GM19351 (cell line): ENCODE results near the gene KLK2.

Experiments used
- ATAC-seq: cut with Tn5 transposase; IDR thresholded peaks from one replicate; pipeline ENCODE4 v1.9.1; 2021; ENCODE audit warnings: mild to moderate bottlenecking, moderate library complexity; ENCODE audit not compliant: unreplicated experiment

Gene KLK2

DNA sequence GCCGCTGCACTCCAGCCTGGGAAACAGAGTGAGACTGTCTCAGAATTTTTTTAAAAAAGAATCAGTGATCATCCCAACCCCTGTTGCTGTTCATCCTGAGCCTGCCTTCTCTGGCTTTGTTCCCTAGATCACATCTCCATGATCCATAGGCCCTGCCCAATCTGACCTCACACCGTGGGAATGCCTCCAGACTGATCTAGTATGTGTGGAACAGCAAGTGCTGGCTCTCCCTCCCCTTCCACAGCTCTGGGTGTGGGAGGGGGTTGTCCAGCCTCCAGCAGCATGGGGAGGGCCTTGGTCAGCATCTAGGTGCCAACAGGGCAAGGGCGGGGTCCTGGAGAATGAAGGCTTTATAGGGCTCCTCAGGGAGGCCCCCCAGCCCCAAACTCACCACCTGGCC lies at the start of gene KLK2:
Gene KLK2 (plus strand): TSS at position 384 of the 400 bp plus-strand sequence. CDS start 35 bp downstream, outside the sequence.
- ATAC-seq: no peak

DNA sequence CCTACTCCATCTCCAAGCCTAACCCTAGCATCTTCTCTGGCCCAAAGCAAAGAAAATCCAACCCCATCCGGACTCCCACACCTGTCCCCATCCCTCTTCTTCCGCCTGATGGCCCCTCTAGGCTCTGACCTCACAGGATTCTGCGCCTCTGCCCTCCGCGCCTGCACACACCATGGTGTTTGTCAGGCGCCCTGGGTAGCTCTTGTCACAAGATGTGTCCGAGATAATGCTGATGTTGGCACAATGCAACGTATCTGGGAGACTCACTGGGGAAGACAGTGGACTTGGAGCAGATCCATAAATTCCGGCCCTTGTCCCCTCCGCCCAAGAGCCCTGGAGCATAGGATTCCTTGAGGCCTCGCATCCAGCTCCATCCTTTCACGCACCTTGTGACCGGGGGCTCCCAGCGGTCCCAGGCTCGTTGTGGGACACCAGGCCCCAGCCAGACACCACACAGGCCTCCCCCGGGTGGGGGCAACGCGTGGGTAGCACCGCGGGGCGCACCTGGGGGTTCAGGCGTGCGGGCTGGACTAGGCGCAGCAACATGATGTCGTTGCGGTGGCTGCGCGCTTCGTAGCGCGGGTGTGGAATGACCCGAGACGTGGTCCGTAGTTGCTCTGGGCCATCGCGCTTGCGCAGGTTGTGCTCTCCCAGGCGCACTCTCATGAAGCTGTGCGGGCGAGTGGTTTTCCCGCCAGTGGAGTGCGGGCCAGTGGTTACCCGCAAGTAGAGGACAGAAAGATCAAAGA lies 46.6 kb upstream of the KLK2 start:
- no peak for ATAC-seq

DNA sequence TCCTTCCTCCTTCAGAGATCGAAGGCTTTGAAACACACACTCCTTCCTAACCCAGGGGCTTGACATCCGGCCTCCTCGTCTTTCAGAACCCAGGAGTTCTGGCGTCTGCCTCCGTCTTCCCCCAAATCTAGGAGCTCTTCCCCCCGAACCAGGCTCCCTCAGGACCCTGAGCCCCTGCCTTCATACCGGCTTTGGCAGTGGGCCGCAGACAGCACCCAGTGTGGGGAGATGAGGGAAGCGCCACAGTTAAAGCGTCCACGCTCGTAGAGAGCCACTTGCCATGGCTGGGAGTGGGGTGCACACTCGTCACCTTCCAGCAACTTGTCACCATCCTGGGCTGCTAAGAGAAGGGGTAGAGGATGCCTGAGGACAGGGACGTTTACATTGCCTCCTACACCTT lies 45.8 kb upstream of the KLK2 start:
- ATAC-seq: no peak

DNA sequence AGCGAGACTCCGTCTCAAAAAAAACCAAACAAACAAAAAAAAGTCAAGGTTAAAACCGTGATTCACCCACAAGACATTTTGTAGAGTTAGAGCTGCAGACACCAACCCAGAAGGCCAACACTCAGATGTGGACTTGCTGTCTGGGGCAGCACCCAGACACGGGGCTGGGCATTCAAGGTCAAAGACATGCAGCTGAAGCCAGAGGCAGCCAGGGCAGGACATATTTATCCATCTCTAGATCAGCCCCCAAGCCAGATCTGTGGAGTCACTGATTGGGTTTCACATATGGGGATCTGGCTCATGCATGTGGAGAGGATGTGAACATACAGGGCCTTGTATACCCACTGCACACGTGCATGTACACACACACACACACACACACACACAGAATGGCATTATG lies 43.4 kb upstream of the KLK2 start:
- no peak for ATAC-seq

DNA sequence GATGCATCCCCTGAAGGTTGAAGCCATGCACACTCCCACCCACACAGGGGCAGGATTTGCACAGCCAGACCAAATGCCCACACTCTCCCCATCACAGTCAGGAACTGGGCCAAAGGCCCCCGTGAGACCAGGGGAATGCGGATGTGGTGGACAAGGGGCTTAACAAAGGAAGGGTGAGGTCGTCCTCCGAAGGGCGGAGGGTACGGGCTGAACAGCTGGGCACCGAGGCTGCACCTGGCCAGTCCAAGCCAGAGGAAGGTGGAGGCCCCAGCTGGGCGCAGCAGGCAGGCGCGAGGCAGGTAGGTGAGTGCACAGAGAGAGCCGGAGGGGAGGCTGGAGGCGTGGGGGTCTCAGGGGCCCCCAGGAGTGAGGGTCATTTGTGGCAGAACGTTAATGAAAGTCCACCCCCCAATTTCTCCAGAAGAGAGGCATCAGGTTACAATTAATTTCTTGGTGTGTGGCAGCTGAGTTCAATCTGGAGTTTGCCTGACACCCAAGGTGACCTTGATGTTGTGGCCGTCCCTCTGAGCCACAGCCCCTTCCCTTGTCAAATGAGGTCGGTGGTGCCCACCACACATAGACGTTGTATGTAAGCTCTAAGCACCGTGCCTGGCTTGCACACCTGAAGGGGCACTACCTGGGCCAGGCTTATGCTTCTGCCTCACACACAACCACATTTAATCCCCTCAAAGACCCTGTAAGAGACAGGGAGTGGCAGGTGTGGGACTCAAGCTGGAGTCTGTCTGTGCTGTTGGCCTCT lies 42.8 kb upstream of the KLK2 start:
- ATAC-seq: no peak

DNA sequence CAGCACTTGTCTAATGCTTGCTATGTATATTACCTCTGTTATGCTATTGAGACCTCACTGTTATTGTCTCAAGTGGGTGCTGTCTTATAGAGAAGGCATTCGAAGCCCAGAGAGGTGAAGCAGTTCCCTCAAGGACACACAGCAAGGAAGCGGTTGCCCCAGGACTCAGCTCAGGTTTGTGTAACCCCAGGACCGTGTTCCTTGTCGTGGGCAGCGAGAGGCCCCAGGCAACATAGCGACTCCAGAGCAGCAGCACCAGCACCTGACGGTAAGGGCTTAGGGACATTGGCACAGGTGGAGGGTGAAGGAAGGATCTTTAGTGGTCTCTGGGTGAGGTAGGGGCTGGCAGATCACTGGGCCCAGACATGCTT lies 42.2 kb upstream of the KLK2 start:
- no peak for ATAC-seq

DNA sequence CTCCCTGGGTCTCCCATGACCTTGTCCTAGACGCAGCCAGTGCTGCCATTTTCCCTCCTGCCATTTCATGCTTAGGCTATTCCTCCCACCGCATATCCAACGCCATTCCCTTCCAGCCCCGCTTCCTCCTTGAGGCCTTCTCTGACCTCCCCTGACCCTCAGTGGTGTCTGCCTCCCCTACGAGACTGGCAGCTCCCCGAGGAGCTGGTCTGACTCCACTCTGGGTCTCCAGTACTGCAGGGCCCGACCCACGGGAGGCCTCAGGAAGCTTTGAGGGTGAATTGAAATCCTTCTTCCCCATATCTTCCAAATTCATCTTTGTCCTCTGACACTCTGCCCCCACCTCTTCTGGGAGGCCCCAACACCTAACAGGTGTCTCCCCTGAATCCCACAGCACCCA lies 40.6 kb upstream of the KLK2 start:
- ATAC-seq: no peak

DNA sequence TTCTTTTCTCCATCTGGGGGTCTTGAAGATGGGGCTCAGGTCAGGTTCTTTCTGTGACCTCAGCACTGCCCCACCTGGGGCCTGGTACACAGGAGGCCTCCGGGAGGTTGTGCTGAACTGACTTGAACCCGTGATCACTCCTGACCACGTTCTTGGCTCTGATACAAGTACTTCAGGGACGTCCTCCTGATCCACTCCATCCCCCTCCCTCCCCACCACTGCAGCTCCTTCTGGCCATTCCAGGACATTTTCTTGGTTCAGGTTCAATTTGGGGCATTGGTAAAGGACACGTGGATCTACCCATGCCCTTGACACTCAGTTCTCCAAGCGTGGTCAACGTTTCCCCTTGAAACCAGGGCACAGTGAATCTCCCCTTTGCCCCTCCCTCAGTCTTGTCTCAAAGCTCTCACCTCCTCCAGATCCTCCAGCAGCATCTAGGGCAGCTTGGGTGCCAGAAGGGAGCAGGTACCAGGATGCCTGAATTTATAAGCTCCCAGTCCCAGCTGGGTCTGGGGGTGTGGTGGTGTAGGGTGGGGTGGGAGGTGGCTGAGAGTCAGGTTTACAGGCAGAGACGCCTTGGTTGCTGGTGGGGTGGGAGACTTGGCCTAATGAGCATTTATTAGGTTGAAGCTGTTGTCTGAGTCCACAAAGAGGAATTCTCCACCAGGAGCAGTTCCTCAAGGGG lies 40.0 kb upstream of the KLK2 start, which contains the start of gene KLK15:
Gene KLK15 (minus strand): TSS at position 458 of the 685 bp plus-strand sequence. CDS start 2,082 bp downstream, outside the sequence.
- ATAC-seq: no peak

DNA sequence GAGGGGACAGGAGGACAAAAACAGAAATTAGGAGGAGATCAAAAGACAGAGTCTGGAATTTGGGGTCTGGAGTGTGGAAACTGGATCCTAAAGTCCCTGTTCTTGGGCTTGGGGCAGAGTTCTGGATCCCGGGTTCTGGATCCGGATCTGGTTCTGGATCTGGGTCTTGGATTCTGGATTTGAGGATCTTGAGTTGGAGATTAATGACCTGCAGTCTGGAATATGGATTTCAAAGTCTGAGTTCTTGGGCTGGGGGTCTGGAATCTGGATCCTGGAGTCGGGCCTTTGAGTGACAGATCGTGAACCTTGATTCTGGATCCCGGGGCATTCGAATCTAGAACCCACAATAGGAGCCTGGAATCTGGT lies 39.5 kb upstream of the KLK2 start:
- no peak for ATAC-seq

DNA sequence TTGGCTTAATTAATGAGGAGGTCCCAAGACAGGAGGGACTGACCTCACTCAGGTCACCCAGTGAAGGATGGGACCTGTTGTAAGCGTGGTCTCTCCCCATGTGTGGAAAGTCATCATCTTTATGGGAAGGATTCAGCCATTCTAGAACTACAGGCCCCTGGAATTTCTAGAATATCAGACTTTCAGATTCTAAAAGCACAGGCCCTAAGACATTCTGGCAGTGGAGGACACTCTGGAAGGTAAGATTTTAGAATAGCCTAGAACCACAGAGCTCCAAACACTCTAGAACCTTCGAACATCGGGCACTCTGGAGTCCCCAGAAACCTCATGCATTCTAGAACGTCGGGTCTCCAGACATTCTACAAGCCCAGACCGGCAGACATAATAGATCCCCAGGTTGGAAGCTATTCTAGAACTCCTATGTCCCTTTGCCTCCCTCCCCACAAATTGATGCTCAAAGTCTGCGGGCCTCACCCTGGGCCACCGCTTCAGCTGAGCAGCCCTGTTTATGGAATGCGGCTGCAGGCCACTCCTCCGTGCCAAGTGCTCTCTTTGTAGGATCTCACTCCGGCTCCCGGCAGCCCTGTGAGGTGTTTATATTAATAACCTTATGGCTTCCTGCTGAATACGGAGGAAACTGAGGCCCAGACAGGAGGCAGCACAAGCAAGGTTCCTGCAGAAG lies 38.0 kb upstream of the KLK2 start:
- no peak for ATAC-seq

DNA sequence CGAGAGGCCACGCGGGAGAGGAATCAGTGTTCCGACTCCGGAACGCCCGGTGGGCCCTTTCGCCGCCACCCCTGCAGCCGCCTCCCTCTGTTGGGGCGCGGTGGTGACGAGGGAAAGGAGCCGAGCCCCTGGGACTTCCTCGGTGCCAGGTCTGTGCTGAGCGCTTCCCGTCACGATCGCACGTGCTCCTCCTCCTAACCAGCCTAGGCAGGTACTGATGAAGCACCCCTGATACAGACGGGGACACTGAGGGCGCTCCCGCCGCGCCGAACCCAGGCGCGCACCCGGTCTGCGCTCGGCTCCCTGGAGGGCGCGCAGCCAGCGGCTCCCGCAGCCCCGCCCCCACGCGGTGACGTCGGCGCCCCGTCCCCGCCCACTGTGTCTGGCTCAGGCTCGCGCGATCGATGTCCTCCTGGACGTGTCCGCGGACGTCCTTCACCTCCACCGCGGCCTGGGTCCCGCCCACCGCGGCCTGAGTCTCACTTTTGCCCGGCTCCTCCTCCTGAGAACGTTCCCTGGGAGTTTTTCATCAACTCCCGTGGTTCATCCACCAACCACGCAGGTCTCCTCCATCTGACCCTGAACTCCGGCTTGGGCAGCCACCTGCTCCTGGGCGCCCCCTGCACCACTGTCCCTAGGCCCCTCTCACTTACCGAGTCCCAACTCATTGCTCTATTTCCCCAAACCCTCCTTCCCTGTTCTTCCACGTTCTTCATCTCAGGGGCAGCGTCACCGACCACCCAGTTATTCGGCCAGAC lies 37.3 kb upstream of the KLK2 start:
- peak; percentile 77 for ATAC-seq

DNA sequence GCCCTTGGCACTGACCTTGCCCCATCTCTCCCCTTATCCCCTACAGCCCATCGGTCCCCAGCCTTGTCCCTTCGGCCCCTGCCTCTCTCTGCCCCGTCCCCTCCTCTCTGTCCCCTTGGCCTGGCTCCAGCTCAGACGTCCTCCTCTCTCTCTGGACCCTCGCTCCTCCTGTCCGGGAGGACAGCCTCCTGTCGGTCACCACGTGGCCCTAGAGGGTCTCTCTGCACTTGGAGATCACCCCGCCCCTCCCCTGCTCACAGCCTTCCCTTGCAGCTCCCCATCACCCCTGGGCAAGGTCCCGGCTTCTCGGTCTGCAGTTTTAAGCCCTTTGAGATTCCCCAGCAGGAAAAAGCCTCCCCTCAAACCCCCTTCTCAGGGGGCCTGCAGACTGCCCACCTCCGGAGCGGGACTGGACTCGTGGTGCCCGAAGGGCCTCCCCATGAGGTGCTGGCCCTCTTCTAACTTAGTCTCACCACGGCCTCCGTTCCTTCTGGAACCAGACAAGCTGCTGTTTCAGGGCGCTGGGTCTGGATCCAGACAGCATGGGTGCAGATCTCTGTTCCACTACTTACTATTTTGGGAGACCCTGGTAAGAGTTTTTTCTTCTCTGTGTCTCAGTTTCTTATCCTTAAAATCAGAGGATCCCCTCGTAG lies 36.6 kb upstream of the KLK2 start:
- ATAC-seq: no peak

DNA sequence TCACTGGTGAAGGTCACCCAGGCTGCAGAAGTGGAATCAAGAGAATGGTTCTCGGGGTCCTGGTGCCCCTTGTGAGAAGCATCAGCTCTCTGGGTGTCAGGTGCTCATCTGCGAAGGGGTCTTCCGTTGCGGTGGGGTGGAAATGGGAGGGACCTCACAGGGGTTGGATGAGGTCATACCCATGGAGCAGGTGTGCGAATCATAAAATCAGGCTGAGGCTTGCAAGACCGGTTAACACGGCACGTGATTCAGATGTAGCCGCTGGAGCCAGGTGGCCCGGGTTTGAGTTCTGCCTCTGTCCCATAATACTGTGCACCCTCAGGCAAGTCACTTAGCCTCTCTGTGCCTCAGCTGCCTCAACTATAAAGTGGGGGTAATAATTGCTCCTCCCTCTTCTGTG lies 35.9 kb upstream of the KLK2 start:
- no peak for ATAC-seq

DNA sequence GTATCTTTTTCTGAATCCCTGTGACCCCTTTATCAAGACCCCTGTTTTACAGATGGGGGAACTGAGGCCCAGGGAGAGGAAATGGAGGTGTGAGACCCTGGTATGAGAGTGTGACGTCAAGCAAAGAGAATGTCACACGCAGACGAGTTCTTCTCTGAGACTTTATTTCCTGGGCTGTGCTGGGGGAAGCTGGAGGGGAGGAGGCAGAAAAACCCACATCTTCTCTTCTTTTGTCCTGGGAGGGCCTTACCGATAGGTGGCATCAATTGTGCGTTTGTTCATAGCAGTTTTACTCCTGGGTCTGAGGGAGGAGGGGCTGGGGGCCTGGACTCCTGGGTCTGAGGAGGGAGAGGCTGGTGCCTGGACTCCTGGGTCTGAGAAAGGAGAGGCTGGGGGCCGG lies 35.0 kb upstream of the KLK2 start:
- ATAC-seq: no peak

DNA sequence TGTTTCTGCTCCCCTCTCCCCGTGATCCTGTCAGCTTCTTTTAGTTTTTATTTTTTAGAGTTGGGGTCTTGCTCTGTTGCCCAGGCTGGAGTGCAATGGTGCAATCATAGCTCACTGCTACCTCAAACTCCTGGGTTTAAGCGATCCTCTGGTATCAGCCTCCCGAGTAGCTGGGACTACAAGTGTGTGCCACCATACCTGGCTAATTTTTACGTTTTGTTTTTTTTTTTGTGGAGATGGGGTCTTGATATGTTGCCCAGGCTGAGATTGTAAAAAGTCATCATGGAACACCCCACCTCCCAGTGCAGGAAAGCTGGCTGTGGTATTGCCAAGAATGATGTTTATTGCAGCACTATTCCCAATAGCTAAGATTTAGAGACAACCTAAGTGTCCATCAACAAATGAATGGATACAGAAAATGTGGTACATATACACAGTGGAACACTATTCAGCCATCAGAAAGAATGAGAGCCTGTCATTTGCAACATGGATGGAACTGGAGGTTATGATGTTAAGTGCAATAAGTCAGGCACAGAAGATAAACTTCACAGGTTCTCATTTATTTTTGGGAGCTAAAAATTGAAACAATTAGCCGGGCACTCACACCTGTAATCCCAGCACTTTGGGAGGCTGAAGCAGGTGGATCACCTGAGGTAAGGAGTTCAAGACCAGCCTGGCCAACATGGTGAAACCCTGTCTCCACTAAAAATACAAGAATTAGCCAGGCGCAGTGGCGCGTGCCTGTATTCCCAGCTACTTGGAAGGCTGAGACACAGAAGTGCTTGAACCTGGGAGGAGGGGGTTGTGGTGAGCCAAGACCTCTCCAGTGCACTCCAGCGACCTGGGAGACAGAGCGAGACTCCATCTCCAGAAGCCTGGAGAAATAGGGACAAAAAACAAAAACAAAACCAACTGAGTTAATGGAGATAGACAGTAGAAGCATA lies 33.3 kb upstream of the KLK2 start:
- no peak for ATAC-seq

DNA sequence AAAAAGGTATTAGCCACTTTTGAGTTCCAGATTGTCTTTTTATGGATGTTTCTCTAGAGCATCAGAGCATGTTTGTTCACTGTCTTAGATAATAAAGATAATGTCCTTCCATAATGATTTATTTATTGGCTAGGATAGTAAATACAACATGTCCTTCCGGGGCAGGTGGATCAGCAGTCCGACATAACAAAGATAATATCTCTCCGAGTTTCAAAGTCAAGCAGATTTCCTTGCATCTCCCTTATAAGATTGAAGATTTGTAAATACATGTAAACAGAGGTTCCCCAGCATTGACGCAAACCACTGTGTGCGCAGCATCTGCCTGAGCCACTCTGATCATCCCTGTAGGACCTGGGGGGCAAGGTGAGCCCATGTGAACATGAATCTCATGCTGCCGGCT lies 31.1 kb upstream of the KLK2 start:
- ATAC-seq: no peak

DNA sequence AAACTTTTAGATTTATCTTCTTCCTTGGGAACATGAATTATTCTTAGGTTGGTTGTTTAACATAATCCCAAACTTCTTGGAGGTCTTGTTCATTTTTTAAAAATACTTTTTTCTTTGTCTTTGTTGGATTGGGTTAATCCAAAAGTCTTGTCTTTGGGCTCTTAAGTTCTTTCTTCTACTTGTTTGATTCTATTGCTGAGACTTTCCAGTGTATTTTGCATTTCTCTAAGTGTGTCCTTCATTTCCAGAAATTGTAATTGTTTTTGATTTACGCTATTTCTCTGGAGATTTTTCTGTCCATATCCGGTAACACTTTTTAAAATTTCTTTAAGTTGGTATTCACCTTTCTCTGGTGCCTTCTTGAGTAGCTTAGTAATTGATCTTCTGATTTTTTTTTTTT lies 30.0 kb upstream of the KLK2 start:
- no peak for ATAC-seq

DNA sequence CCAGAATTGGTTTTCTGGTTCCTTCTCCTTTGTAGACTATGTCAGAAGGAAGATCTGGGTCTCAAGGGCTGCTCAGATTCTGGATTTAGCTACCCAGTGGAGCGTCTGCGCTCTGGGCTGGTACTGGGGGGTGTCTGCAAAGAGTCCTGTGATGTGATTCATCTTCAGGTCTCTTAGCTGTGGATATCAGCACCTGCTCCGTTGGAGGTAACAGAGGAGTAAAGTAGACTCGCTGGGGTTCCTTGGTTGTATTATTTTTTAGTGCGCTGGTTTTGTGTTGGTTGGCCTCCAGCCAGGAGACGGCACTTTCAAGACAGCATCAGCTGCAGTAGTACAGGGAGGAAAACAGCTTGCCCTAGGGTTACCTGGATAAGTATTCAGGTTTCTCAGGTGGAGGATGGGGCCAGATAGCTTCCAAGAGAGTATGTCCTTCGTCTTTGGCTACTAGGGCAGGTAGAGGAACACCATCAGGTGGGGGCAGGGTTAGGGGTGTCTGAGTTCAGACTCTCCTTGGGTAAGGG lies 29.5 kb upstream of the KLK2 start:
- no peak for ATAC-seq
